Activated effector memory CD4-positive, alpha-beta T cell treated with Interleukin-2 at 50 U/mL for 16 hours (primary cell): Measurements from ENCODE around the gene C4A.
"Not testable (repeated sequence)": the region's sequence is repeated elsewhere in the genome, so short reads cannot be mapped to it uniquely, and the experiment has no call there.

Experiments
- DNase-seq: peaks from one replicate; pipeline ENCODE4 v3.0.0-alpha.2; 2020

C4A gene

DNA sequence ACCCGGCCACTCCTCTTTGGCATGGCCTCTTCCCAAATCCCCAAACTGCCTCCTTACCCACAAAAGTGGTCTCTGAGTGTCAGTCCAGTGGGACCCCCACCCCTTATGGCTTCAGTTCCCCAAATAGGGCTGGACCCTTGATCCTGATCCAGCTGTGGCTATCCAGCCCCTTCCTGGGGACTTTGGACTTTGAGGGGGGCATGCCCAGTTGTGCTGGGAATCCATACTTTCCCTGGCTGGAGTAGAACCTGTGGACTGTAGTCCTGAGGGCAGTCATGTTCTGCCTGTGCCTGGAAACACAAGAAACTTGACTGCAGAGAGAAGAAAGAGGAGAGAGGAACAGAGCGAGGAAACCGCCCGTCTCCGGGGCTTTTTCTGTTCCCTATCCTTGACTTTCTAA is 55.3 kb downstream of the C4A start:
- not testable (repeated sequence) for DNase-seq

DNA sequence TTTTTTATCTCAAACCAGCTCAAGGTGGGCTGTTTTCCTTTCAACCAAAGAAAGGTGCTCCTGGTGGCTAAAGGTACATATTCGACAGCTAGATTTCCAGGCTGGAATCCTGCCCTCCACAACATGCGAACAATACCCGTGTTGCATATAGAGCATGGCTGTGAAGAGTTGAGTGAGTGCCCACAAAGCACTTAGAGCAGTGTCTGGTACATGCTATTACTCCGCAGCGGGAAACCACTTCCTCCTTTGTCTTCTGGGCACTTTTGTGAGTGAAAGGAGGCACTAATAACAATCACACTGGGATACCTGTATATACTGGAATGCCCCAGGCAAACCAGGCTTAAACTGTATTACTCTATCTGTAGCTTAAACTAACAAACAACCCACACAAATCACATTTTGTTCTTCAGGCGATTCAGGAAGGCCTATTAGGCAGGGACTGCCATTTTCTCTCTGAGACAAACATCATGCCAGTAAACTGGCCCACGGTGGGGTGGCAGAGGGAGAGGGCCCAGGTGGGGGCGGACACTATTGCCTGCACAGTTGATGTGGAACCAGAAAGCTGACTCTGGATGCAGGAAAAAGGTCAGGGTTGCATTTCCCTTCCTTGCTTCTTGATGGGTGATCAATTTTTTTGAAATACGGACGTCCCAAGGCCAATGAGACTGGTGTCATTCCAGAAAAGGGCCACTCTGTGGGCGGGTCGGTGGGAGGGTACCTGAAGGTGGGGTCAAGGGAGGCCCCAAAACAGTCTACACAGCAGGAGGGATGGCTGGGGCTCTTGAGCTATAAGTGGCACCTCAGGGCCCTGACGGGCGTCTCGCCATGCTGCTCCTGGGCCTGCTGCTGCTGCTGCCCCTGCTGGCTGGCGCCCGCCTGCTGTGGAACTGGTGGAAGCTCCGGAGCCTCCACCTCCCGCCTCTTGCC is 56.0 kb downstream of the C4A start, which contains the start of gene CYP21A2:
Gene CYP21A2, plus strand, starts transcription at position 818 of the 927 bp plus-strand sequence. Its CDS starts 8 bp downstream, at position 826.
- DNase-seq = not testable (repeated sequence)

DNA sequence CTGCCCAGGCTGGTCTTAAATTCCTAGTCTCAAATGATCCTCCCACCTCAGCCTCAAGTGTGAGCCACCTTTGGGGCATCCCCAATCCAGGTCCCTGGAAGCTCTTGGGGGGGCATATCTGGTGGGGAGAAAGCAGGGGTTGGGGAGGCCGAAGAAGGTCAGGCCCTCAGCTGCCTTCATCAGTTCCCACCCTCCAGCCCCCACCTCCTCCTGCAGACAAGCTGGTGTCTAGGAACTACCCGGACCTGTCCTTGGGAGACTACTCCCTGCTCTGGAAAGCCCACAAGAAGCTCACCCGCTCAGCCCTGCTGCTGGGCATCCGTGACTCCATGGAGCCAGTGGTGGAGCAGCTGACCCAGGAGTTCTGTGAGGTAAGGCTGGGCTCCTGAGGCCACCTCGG is 57.0 kb downstream of the C4A start:
- not testable (repeated sequence) for DNase-seq

DNA sequence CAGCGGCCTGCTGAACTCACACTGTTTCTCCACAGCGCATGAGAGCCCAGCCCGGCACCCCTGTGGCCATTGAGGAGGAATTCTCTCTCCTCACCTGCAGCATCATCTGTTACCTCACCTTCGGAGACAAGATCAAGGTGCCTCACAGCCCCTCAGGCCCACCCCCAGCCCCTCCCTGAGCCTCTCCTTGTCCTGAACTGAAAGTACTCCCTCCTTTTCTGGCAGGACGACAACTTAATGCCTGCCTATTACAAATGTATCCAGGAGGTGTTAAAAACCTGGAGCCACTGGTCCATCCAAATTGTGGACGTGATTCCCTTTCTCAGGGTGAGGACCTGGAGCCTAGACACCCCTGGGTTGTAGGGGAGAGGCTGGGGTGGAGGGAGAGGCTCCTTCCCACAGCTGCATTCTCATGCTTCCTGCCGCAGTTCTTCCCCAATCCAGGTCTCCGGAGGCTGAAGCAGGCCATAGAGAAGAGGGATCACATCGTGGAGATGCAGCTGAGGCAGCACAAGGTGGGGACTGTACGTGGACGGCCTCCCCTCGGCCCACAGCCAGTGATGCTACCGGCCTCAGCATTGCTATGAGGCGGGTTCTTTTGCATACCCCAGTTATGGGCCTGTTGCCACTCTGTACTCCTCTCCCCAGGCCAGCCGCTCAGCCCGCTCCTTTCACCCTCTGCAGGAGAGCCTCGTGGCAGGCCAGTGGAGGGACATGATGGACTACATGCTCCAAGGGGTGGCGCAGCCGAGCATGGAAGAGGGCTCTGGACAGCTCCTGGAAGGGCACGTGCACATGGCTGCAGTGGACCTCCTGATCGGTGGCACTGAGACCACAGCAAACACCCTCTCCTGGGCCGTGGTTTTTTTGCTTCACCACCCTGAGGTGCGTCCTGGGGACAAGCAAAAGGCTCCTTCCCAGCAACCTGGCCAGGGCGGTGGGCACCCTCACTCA is 57.7 kb downstream of the C4A start:
- not testable (repeated sequence) for DNase-seq

DNA sequence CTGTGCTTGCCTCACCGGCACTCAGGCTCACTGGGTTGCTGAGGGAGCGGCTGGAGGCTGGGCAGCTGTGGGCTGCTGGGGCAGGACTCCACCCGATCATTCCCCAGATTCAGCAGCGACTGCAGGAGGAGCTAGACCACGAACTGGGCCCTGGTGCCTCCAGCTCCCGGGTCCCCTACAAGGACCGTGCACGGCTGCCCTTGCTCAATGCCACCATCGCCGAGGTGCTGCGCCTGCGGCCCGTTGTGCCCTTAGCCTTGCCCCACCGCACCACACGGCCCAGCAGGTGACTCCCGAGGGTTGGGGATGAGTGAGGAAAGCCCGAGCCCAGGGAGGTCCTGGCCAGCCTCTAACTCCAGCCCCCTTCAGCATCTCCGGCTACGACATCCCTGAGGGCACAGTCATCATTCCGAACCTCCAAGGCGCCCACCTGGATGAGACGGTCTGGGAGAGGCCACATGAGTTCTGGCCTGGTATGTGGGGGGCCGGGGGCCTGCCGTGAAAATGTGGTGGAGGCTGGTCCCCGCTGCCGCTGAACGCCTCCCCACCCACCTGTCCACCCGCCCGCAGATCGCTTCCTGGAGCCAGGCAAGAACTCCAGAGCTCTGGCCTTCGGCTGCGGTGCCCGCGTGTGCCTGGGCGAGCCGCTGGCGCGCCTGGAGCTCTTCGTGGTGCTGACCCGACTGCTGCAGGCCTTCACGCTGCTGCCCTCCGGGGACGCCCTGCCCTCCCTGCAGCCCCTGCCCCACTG is 58.6 kb downstream of the C4A start:
- DNase-seq = not testable (repeated sequence)

DNA sequence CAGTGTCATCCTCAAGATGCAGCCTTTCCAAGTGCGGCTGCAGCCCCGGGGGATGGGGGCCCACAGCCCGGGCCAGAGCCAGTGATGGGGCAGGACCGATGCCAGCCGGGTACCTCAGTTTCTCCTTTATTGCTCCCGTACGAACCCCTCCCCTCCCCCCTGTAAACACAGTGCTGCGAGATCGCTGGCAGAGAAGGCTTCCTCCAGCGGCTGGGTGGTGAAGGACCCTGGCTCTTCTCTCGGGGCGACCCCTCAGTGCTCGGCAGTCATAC is 59.1 kb downstream of the C4A start:
- not testable (repeated sequence) for DNase-seq

DNA sequence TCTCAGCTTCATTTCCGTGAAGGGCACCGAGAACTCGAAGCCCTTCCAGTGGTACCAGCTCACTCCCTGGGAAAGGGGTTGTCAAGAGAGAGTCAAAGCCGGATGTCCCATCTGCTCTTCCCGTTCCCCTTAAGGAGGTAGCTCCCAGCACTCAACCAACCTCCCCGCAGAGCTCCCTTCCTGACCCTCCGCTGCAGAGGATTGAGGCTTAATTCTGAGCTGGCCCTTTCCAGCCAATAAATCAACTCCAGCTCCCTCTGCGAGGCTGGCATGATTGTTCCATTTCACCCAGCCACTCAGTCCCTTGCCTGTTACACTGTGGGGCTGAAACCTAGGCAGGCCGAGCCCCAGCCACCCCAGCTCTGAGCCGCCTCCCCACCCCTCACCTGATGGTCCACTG is 59.5 kb downstream of the C4A start:
- not testable (repeated sequence) for DNase-seq

DNA sequence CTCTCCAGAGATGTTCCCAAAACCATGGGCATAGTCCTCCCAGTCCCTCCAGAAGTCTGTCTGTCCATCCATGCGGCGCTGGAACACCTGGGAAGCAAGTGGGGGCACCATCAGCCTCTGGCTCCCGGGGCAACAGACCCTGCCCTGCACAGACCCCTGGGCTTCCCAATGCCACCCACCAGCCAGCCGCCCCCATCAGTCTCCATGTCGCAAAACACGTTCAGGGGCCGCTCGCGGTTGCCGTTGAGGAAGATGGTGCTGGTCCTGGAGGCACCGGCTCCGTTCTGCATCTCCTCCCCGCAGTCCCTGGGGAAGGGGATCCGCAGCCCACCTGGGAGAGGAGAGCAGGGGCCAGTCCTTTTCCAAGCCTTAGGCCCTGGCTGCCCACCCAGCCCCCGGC is 60.4 kb downstream of the C4A start:
- not testable (repeated sequence) for DNase-seq

DNA sequence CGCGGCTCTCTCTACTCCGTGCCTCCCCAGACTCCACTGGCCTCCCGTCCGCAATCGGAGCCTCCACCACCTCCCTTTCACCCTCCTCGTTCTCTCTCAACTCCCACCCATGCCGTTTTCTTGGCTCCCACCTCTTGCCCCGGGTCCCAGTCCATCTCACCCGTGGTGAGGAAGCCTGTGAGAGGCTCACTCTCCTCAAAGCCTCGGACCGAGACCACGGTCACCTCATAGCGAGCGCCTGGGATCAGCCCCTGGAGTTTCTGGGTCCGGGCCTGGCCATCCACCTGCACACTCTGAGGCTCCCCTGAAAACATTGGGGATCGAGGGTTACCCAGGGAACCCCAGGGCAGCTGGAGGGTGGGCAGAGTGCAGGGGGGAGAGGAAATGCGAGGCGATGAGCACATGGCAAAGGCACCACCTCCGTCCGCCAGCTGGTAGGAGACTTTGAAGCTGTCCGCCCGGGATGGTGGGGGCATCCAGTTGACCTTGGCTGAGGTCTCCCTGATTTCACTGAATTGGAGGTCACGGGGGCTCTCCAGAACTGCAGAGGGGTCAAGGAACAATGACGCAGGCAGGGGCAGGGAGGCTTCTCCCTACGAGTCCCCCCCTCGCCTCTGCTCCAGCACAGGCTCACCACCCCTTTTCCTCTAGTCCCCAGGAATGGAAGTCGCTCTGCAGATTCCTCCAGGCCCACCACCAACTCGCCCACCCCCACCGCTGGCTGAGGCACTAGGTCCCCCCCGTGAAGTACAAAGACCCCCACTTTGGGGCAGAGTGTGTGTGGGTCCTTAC is 61.9 kb downstream of the C4A start:
- not testable (repeated sequence) for DNase-seq

DNA sequence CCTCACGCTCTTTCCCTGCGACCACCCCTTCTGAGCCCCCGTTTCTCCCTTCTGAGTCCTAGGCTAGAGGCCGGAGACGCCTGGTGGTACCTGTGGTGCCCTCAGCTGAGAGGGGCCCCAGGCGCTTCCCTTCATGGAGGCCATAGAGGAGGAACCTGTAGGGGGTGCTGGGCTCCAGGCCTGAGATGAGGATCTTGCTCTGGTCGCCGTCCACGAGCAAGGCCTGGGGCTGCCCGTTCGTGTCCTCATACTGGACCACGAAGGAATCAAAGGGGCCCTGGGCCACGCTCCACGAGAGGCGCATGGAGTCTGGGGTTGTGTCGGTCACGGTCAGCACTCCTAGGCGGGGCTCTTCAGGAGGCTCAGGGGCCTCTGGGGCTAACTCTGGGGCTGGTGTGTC is 63.1 kb downstream of the C4A start:
- not testable (repeated sequence) for DNase-seq

DNA sequence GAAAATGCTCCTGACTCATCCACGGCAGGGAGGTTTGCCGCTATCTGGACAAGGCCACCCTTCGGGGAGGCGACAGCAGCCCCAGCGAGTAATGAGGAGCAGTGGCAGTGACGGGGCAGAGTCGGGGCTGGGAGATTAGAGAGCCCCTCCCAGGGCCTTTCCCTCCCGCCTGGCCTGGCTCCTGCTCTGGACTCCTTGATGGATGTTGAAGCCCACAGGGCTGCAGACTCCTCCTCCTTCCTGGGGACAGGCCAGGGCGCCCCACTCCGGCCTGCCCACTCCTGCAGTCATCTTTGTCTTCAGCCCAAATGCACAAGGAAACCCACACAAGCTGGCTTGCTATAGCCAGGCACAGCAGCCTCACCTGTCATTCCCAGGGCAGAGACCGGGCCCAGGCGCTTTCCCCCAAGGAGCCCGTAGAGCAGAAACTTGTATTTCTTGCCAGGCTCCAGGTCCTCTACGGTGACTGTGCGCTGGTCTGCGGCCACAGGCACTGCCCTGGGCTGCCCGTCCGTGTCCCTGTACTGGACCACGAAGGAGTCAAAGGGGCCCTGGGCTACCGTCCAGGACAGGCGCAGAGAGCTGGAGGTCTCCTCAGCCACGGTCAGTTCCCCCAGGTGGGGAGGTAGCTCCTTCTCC is 64.1 kb downstream of the C4A start:
- no peak for DNase-seq

DNA sequence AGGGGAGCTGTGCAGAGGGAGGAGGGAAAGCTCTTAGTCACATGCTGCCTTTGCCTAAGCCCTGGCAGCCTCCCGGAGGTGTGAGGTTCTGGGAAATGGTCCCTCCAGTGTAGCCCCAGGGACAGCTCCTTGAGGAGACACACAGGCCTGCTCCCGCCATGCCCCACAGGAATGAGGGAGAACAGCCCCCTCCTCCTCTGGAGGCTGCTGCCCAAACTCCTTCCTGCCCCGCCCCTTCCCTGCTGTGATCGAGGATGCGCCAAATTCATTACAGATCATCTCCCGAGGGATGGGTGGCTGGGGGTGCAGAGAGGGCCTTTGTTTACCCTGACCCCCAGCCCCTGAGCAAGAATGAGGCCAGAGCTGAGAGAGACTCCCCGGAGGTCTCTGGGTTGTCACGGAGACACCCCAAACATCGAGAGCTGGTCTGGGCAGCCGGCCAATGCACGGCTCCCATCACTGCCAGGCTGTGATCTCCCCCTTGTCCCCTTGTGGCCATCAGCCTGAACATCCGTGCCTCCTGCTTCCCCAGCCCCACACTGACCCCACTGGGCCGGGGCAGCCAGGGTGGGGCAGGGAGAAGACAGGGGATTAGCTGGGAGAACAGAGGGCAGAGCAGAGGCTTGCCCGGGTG is 64.7 kb downstream of the C4A start:
- DNase-seq = no peak

DNA sequence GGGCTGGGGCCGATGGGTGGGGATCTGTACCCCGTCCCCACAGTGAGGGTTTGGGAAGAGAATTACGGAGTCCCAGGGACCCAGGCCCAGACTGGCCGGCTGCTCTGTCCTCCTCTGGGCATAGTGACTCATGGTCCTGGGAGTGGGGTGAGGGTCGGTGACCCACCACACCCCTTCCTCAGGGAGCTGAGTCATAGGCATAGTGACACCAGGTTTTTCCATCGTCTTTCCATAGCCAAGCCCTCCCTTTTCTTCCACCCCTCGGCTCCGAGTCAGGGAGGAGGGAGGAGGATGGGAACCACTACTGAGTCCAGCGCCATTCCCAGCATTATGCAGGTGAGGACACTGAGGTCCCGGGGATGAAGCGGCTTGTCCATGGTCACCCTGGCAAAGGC is 65.2 kb downstream of the C4A start:
- no peak for DNase-seq

DNA sequence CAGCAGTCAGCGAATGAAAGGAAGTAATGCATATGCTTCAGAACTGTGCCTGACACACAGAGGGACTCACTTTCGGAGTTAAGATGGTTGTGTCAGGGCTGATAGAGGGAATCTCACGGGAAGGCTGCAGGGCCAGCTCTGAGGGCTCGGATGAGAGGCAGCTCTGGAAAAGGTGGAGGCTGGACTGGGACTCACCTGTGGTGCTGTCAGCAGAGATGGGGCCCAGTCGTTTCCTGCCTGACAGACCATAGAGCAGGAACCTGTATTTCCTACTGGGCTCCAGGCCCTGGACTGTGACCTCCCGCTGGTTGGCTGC is 65.6 kb downstream of the C4A start:
- no peak for DNase-seq

DNA sequence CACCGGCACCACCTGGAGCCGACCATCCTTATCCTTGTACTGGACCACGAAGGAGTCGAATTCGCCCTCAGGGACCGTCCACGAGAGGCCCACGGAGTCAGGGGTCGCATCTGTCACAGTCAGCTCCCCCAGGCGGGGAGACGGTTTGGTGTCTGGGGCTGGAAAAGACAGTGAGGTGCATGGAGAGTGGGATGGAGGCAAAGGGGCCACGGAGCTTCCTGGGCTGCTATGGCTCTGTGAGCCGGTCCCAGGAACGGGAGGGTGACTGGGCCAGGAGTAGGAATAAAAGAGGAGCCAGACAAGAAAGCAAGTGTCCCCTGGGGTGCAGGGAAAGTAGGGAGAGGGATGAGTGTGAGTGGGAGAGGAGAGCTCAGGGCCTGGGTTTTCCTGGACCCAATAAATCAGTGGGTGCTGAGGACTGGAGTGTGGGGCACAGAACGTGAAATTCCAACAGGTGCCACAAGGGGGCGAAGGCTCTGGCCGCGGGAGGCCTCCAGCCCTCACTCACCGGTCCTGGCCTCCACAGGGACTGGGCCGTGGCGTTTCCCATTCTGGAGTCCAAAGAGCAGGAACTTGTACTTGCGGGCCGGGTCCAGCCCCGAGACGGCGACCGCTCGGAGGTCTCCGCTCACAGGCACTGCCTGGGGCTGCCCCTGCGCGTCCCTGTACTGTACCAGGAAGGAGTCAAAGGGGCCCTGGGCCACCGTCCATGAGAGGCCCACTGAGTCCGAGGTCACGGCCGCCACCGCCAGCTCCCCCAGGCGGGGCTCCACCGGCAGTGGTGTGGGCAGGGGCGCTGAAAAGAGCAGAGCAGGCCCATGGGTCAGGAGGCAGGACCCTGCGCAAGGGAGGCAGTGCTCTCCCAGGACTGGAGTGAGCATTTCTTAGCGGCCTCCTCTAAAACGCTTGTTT is 66.3 kb downstream of the C4A start:
- peak; percentile 45 for DNase-seq

DNA sequence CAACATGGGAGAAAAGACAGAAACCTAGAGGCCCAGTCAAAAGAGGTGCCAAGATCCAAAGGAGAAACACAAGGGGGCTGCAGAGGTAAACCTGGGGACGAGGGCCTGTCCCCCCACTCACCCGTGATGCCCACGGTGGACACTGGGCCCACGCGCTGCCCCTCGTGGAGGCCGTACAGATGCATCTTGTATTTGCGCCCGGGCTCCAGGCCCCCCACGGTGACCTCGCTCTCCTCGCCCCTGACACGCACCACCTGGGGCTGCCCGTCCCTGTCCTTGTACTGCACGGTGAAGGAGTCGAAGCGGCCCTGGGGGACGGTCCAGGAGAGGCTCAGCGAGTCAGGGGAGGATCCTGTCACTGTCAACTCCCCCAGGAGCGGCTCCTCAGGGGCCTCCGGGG is 67.3 kb downstream of the C4A start:
- DNase-seq = not testable (repeated sequence)

DNA sequence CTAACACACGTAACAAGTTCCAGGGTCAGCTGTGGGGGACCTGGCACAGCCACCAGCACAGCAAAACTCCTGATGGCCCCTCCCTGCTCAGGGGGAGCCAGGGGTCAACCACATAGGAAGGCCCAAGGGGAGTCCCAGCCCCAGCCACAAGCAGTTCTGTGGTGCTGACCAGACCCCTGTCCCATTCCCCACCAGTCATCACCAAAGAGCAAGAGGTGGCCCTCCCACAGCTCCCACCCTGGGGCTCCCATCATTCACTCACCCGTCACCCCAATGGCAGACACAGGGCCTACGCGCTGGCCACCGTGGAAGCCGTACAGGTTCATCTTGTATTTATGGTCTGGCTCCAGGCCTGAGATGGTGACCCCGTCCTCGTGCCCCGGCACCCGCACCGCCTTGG is 67.9 kb downstream of the C4A start:
- DNase-seq = not testable (repeated sequence)

DNA sequence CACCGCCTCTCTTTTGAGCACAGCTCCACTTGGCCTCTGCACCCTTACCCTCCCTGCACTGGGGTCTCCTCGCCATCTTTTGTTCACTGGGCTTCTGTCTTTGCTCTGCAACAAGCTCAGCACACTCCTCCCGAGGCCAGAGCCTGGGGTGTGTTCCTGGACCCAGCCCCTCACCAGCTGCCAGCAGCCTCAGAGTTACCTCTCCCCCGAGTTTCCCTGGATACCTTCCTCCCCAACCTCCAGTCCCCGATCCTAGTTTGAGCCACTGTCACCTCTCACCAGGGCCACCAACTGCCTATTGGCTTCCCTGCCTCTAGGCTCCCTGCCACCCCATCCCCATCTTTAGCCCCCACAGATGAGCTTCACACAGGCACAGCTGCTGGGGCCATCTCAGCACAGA is 68.7 kb downstream of the C4A start:
- DNase-seq = no peak
